ENCODE data around the gene HPCAL1. TPM values are rescaled to one million over a fixed set of nuclear protein-coding genes. Genes with fewer than 3 reads are reported as not detected.

The HPCAL1 gene
- total and polyA plus RNA-seq, 2 of the 8 experiments (the other 6 are each of a cell fraction or from before 2014, with no cell fraction given), result 5.8 to 8.6 TPM

DNA sequence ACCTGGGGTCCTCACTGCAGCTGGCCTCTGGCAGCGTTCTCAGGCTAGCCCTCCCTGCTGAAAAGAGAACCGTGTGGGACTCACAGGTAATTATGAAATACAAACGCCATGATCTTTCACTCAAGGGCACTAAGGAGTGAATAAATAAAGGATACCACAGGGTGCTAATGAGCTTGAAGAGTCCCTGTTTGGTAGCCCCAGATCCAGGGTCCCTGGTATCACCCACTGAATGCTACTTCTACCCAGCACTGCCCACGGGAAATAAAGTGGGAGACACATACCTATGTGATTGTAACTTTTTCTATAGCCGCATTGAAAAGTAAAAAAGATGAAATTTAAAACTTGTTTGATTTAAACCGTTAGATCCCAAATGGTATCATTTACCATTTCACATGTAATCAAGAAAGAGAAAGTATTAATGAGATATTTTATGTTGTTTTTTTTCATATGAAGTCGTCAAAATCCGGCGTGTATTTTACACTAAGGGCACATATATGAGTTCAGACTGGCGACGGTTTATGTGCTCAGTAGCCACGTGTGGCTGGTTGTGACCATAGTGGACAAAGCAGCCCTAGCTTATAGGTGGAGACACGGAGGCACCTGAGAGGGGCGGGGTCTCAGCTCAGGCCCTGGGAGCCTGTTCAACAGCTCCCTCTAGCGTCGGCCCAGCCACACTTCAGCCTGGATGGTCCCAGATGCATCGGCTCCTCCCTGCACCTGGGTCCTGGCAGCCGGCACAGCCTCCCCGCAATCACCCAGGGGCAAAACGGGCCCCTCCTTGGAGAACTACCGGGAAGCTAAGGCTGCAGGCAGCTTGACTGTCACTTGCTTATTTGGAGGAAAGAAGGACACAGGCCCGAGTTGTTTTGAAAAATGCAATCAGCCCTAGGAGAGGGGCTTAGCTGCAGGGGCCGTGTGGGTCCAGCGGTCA lies 106.2 kb downstream of the HPCAL1 start (continued):
- TF ChIP-seq JUND (IDR thresholded peaks at IDR 0.05; ENCODE audit: low read length), result 0 out of 2 replicates have a peak, but pooled peaks have one; percentile 43
- TF ChIP-seq ZNF274 (IDR thresholded peaks at IDR 0.05; ENCODE audit: borderline replicate concordance, extremely low read depth, low read length), result no peak
- TF ChIP-seq SUZ12 (IDR thresholded peaks at IDR 0.05; ENCODE audit: low read length), result no peak
- TF ChIP-seq EGR1 (IDR thresholded peaks at IDR 0.05; ENCODE audit: borderline replicate concordance, low read depth, low read length), result peak; percentile 35; the same call in 1 of the 2 replicates
- no peak for TF ChIP-seq KDM1A (IDR thresholded peaks at IDR 0.05; ENCODE audit: borderline replicate concordance, low read length)
- TF ChIP-seq SP1 (IDR thresholded peaks at IDR 0.05; ENCODE audit: low read depth, low read length), result no peak
- TF ChIP-seq RFX5 (IDR thresholded peaks at IDR 0.05; ENCODE audit: borderline replicate concordance, low read depth, low read length), result no peak
- TF ChIP-seq PHF8 (conservative IDR thresholded peaks at IDR 0.05; ENCODE audit: low read depth, low read length), result no peak
- TF ChIP-seq YY1 (IDR thresholded peaks at IDR 0.05; ENCODE audit: low read depth, low read length), result peak; percentile 13; the same call in 1 of the 2 replicates
